NT2/D1 (cell line): ENCODE measurements around the gene KCNC1.

ENCODE experiments used
- DNase-seq: peaks from one replicate; pipeline ENCODE4 v3.0.0-alpha.2; 2011; ENCODE audit warnings: low read depth, low spot score
- H3K27me3 ChIP-seq: 2 replicates; pipeline ENCODE4 v1.6.0; 2011; ENCODE audit warnings: mild to moderate bottlenecking; ENCODE audit not compliant: insufficient read length, insufficient read depth
- H3K36me3 ChIP-seq: 2 replicates; pipeline ENCODE4 v1.6.1; 2011; ENCODE audit warnings: mild to moderate bottlenecking, low read length, mixed read lengths; ENCODE audit not compliant: insufficient read depth, insufficient read length
- H3K4me1 ChIP-seq: 2 replicates; pipeline ENCODE4 v1.5.1; 2011; ENCODE audit not compliant: insufficient read depth, insufficient read length
- H3K4me3 ChIP-seq: 2 replicates; pipeline ENCODE4 v1.5.1; 2011; ENCODE audit warnings: low read depth; ENCODE audit not compliant: insufficient read length
- H3K9ac ChIP-seq: 2 replicates; pipeline ENCODE4 v1.6.0; 2011; ENCODE audit warnings: low read depth; ENCODE audit not compliant: insufficient read length
- H3K9me3 ChIP-seq: 2 replicates; pipeline ENCODE4 v1.5.1; 2011; ENCODE audit warnings: mild to moderate bottlenecking, low read length; ENCODE audit not compliant: insufficient read depth
- SUZ12 ChIP-seq: IDR thresholded peaks from 2 replicates; pipeline ENCODE4 v1.6.1; 2011; ENCODE audit not compliant: insufficient read length, insufficient read depth; ENCODE audit errors: extremely low read depth
- YY1 ChIP-seq: IDR thresholded peaks from 2 replicates; pipeline ENCODE4 v1.6.1; 2011; ENCODE audit not compliant: insufficient read length, insufficient read depth
- ZNF274 ChIP-seq: IDR thresholded peaks from 2 replicates; pipeline ENCODE4 v1.6.1; 2011; ENCODE audit warnings: mild to moderate bottlenecking, low read depth, low read length

Gene KCNC1

GRCh38 chr11:17734418-17734911 lies at the start of gene KCNC1:
TSS of gene KCNC1 (plus strand) at chr11:17734781. CDS start at chr11:17736003, 1,222 bp downstream.
- peaks cover 17% of the 10 kb centered on the region for H3K4me1 ChIP-seq
- H3K9ac ChIP-seq, result peak within 1 kb of the TSS; percentile 32

GRCh38 chr11:17686231-17686980 lies 48.2 kb upstream of the KCNC1 start:
- H3K9ac ChIP-seq, result no peak overlapping the region
- H3K9me3 ChIP-seq, result no peaks in the 10 kb centered on the region
- H3K4me1 ChIP-seq, result no peaks in the 10 kb centered on the region
- DNase-seq, result no peak
- H3K27me3 ChIP-seq, result peaks cover 29% of the 10 kb centered on the region
- TF ChIP-seq SUZ12, result no peak
- no peak for TF ChIP-seq ZNF274
- TF ChIP-seq YY1, result no peak
- H3K36me3 ChIP-seq, result no peaks in the 10 kb centered on the region
- H3K4me3 ChIP-seq, result no peak overlapping the region

More at GRCh38 chr11:17734418-17734911, at the start of gene KCNC1:
- peak within 1 kb of the TSS; percentile 40 for H3K4me3 ChIP-seq
- no peaks in the 10 kb centered on the region for H3K9me3 ChIP-seq
- TF ChIP-seq YY1, result no peak
- TF ChIP-seq SUZ12, result no peak
- TF ChIP-seq ZNF274, result no peak
- no peak for DNase-seq
- peaks cover 54% of the 10 kb centered on the region for H3K27me3 ChIP-seq
- no peaks in the 10 kb centered on the region for H3K36me3 ChIP-seq

- no peak overlapping the region for H3K4me3 ChIP-seq
- TF ChIP-seq ZNF274 (no peak), SUZ12 (no peak), YY1 (no peak)
- no peak for DNase-seq
Observed at GRCh38 chr11:17687946-17688670, 46.5 kb upstream of the KCNC1 start.

GRCh38 chr11:17691550-17691949 lies 43.0 kb upstream of the KCNC1 start:
- no peaks in the 10 kb centered on the region for H3K9me3 ChIP-seq
- no peak overlapping the region for H3K9ac ChIP-seq
- no peaks in the 10 kb centered on the region for H3K4me1 ChIP-seq
- no peaks in the 10 kb centered on the region for H3K36me3 ChIP-seq
- TF ChIP-seq ZNF274 (no peak), SUZ12 (no peak), YY1 (no peak)
- DNase-seq, result no peak
- no peak overlapping the region for H3K4me3 ChIP-seq
- peaks cover 61% of the 10 kb centered on the region for H3K27me3 ChIP-seq

More at GRCh38 chr11:17687946-17688670, 46.5 kb upstream of the KCNC1 start:
- H3K36me3 ChIP-seq, result no peaks in the 10 kb centered on the region
- peaks cover 45% of the 10 kb centered on the region for H3K27me3 ChIP-seq
- no peaks in the 10 kb centered on the region for H3K9me3 ChIP-seq
- no peaks in the 10 kb centered on the region for H3K4me1 ChIP-seq
- H3K9ac ChIP-seq, result no peak overlapping the region

- DNase-seq, result no peak
- Histone ChIP-seq H3K9me3 (no peaks in the 10 kb centered on the region), H3K4me1 (no peaks in the 10 kb centered on the region), H3K4me3 (no peak overlapping the region), H3K27me3 (peaks cover 65% of the 10 kb centered on the region), H3K36me3 (no peaks in the 10 kb centered on the region), H3K9ac (no peak overlapping the region)
- TF ChIP-seq SUZ12 (no peak), ZNF274 (no peak)
Observed at GRCh38 chr11:17691976-17692375, 42.6 kb upstream of the KCNC1 start.

GRCh38 chr11:17692931-17693330 lies 41.6 kb upstream of the KCNC1 start:
- DNase-seq, result no peak
- no peaks in the 10 kb centered on the region for H3K9me3 ChIP-seq
- no peak overlapping the region for H3K9ac ChIP-seq
- no peak overlapping the region for H3K4me3 ChIP-seq
- TF ChIP-seq SUZ12, result no peak
- no peak for TF ChIP-seq YY1
- TF ChIP-seq ZNF274, result no peak
- peaks cover 75% of the 10 kb centered on the region for H3K27me3 ChIP-seq
- no peaks in the 10 kb centered on the region for H3K36me3 ChIP-seq
- H3K4me1 ChIP-seq, result no peaks in the 10 kb centered on the region

DNA sequence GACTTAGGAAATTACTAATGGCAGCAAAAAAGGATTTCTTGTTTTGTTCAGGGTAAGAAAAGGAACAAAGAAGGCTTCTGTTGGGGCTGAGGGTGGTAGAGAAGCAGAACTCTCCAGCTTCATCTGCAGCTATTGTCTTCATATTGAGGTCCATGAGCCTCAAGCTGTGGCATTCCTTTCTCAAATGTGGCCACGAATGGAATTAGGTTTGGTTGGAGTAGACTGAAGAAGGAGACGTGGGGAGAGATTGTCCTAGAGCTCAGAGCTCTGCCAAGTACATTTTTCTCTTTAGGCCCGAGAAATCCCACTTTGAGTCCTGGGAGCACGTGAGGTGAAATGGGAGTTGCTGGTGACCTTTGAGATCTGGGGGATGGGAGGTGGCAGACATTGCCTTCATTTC lies 41.0 kb upstream of the KCNC1 start:
- H3K27me3 ChIP-seq, result peaks cover 76% of the 10 kb centered on the region
- no peaks in the 10 kb centered on the region for H3K36me3 ChIP-seq
- no peak overlapping the region for H3K4me3 ChIP-seq
- H3K4me1 ChIP-seq, result no peaks in the 10 kb centered on the region
- TF ChIP-seq YY1, result no peak
- TF ChIP-seq ZNF274, result no peak
- no peak for TF ChIP-seq SUZ12
- DNase-seq, result no peak
- H3K9ac ChIP-seq, result no peak overlapping the region
- H3K9me3 ChIP-seq, result no peaks in the 10 kb centered on the region
